ENCODE measurements around the gene RIN3.

The RIN3 gene

GRCh38 chr14:92601757-92602417, 88.3 kb downstream of the RIN3 start:
- DNase-seq, result no peak

DNA sequence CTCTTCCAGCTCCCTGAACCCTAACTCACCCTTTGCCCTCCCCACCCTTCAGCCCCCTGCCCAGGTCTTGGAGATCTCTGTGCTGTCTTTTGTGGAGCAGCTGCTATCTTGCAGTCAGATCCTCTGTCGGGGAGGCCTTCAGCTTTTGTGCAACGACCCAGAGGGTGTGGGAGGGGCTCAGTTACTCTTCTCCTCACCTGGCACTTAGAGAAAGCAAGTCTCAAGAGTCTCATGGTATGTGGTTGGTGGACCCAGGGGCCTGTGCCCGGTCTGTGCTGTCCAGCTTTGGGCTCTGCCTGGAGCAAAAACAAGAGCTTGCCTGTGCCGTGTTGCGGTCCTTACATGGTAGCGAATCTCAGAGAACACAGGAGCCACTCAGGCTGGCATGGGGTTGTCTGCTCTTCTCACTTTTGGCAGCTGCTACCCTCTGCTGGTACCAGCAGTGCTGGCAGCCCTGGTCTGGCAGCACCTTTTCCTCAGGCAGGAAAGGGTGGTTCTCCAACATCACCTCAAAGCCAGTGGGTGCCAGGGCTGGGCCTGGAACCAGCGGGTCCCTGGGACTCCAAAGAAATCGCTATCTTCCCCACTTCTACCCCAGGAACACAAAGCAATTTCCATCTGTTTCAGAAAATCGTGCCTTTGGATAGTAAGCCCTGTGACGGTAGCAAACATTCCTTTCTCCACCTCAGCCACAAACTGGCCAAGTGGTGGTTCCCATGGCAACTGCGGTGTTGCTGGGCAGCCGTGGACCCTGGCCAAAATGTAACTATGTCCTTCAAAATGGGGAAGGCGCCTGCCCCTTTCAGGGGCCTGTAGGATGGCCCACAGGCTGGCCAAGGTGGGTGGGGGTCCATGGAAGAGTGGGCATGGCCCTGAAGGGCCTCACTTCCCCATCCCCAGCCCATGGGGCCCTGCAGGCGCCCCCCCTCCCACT, 90.0 kb downstream of the RIN3 start:
- peak; percentile 82 for DNase-seq

DNA sequence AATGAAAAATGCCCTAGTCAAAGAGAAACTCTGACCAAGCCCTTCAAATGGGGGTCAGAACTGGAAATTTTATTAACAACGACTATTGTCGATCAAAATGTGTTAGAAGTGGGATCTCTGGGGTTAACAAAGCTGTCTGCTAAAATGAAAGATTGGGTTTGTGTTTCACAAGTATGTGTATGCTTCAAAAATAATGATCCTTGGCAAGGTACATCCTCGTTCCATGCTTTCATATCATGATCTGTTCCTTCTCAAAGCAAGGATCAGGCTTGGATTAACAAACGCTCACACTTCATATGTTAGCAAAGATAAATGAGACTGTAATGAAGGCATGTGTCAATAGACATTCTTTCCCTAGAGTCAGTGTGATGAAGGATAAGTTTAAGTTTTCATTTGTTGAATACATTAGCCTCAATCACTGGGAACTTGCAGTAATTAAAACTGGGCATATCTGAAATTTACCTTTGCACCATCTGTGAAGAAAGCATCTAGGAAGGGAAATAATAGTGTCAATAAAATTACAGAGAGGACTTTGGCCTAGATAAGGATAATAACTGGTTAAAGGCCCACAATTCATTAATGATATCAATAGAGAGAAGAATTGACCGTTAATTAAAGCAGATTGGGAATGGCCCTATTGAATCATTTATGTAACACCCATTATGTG, 91.8 kb downstream of the RIN3 start:
- no peak for DNase-seq

DNA sequence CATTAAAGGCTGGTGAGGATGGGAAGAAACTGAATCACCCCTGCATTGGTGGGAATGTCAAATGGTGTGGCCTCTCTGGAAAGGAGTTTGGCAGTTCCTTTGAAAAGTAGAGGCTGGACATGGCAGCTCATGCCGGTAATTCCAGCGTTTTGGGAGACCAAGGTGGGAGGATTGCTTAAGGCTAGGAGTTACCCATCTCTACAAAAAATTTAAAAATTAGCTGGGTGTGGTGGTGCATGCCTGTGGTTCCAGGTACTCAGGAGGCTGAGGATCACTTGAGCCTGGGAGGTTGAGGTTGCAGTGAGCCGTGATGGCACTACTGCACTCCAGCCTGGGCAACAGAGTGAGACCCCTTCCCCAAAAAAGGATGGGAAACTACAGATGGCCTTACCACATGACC, 93.7 kb downstream of the RIN3 start:
- no peak for DNase-seq

DNA sequence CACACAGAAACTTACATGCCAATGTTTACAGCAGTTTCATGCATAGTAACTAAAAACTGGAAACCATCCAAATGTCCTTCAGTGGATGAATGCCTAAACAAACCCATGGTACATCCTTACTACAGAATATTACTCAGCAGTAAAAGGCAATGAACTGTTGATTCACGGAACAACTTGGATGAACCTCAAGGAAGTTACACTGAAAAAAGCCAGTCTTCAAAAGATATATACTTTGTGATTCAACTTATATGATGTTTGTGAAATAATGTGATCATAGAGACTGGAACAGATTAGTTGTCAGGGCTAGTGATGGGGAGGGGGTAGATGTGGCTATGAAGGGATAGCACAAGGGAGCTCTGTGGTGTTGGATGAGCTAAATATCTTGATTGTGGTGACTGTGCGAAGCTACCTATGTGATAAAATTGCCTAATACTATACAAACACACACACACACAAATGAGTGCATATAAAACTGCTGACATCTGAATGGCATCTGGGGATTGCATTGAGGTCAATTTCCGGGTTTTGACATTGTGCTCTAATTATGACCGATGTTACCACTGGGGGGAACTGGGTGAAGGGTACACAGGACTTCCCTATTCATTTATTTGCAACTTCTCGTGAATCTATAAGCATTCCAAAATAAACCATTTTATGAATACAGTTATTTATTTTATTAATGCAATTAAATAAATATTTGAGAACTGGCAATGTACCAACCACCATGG, 94.3 kb downstream of the RIN3 start:
- DNase-seq, result no peak

DNA sequence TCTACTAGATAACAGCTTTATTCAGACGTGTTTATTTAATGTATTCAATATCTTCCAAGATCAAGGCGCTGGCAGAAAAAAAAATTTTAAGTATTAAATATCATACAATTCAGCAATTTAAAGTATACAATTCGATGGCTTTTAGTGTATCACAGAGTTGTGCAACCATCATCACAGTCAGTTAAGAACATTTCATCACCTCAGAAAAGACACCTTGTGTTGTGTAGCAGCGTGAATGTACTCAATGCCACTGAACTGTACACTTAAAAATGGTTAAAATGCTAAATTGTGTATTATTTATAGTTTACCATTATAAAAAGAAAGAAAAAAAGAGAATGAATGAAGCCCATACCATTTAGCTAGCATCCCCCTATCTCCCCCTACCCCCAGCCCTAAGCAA, 96.4 kb downstream of the RIN3 start:
- DNase-seq, result no peak

DNA sequence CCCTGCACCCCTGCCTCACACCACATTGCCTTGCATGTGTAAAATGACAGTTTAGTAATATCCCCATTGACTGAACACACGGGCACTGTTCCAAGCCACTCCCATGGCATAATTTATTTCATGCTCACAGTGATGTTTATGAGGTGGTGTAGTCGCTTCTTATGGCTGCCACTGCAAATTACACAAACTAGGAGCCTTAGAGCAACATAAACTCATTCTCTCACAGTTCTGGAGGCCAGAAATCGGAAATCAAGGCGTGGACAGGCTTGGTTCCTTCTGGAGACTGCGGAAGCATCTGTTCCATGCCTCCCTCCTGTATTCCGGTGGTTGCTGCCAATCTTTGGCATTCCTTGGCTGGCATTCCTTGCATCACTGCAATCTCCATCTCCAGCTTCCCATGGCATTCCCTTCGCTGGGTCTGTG, 97.3 kb downstream of the RIN3 start:
- DNase-seq, result no peak

- no peak for DNase-seq
Observed at GRCh38 chr14:92613008-92613658, 99.6 kb downstream of the RIN3 start.

DNA sequence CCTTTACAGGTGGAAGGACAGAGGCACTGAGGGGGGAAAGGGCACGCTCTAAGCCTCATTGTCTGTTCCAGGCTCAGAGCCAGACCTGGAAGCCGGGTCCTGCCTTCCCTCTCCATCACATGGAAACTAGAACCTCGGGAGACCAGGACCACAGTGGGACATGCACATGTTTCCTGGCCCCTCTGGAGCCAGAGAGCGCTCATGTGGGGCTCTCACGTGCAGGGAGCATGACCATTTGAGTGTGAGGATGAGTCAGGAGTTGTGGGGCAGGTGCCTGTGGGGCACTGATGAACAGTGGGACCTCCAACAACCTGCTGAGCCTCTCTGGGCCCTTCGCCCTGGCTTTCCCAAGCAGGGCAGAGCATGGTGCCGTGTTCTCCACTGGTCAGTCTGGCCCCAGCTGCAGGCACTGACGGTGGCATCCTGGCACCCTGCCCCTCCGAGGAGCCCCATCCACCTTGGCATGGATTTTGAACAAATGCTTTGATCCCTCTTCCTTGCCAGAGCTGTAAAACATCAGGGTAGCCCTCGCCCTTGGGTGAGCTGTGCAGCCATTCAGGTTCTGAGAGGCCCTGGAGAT, 100.2 kb downstream of the RIN3 start:
- no peak for DNase-seq

GRCh38 chr14:92615451-92615850, 101.9 kb downstream of the RIN3 start:
- DNase-seq, result no peak

- no peak for DNase-seq
Observed at GRCh38 chr14:92616178-92616577, 102.6 kb downstream of the RIN3 start.

DNA sequence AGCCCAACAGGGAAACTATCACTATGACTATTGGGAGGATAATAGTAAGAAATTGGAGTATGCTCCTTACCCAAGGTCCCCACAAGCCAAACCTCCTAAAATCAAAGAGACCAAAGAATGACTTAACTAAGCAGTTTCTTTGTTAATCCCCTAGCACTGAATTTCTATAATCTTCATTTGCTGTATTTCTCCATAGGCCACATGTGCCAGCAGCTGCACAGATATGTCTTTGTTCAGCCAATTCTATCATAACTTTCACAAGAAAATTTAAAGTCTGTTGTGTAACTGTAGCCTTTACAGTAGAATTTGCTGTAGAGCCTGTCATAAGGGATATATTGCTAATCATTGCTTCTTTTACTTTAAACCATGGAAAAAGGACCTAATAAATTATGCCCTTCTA, 104.0 kb downstream of the RIN3 start:
- DNase-seq, result no peak

DNA sequence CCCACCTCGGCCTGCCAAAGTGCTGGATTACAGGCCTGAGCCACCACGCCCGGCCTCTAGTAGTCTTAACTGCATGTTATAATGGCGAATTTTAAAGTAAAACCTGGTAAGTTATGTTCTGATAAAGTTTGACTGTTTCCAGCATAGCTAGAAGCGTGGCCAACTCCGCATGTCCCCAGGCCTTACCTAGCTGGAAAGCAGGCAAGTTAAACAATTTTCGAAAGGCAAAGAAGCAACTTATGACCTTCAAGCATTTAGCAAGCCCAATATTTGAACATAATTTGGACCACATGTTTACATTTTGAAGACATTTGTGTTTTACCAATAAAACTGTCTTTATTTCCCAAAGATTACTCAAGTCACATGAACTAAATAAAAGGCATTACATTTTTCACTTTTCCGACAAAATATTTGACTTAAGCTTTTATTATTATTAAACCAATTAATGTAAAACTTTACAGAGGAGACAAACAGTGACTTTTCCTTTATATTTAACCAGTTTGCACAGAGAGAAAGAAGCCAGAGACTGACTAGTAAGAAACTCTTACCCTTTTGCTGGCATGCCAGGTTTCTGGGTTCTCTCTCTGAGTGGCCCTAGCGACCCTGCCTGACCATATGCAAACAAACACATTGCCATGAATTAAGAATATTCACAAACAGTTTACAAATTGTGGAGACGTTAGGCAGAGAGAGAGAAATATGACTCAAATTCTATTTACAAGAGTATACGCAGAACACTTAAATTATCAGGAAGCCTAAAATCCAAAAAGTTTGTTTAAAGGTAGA, 106.3 kb downstream of the RIN3 start:
- no peak for DNase-seq

DNA sequence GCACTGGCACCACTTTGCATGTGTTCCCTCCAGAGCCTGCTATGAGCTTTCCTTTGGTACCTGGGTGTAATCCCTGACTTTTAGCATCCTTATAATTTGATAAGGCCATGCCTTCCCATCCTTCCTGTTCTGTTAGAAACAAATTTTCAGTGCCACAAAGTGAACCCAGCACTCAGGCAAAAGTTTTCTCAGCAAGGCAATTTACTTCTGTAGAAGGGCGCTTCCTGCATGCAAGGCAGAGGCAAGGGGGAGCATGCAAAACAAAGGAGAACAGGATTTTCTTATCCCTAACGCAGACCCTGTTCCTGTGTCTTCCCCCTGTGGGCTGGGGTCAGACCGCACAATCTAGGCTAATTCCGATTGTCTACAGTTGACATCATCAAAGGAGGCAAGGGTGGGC, 108.7 kb downstream of the RIN3 start:
- no peak for DNase-seq

DNA sequence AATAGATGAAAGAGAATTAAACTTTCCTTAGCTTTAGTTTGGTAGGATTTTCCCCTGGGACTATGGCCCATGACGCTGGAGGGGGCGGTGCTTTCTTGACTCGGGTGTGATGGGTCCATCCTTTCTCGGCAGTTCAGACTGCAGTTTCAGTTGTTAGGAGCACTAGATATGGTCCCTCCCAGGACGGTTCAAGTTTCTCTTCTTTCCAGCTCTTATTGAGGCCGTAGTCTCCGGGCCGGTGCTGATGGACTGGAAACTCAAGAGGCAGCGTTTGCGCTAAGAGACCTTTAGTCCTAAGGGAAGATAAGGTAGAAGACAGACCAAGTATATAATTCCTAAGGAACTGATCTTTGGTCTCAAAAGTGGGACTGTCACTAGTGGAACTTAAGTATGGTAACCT, 111.2 kb downstream of the RIN3 start:
- no peak for DNase-seq

- no peak for DNase-seq
Observed at GRCh38 chr14:92625213-92625612, 111.6 kb downstream of the RIN3 start.

GRCh38 chr14:92626041-92626440, 112.5 kb downstream of the RIN3 start:
- DNase-seq, result no peak

- no peak for DNase-seq
Observed at GRCh38 chr14:92627707-92628215, 114.2 kb downstream of the RIN3 start.

DNA sequence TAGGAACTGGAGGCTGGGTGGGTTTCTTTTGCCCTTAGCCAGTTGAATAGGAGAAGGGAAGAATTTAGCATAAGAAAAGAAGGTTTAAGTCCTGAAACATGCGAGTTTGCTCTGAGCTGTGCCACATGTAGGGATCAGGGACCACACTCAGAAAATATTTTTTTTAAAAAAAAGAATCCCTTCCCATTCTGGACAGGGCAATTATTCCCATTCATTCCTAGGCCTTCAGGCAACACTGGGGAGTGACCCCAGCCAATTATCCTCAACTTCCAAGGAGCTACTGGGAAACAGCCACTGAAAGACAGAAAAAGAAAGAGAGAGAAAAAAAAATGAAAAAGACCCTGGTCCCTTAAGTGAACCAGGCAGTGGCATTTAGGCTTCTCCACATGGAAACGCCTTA, 115.1 kb downstream of the RIN3 start:
- no peak for DNase-seq

DNA sequence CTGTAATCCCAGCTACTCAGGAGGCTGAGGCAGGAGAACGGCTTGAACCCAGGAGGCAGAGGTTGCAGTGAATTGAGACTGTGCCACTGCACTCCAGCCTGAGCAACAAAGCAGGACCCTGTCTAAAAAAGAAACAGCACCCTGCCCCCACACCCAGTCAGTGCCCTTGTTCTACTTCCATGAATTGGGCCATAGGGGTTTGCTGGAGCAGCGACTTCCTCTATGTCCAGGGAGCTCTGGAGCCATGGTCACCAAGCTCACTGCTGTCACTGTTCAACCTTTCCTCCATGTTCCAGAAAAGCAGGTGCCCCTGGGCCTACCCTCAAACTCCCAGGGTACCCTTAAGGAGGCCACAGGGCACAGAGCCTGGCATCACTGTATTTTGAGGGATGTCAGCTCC, 116.8 kb downstream of the RIN3 start:
- DNase-seq, result no peak

DNA sequence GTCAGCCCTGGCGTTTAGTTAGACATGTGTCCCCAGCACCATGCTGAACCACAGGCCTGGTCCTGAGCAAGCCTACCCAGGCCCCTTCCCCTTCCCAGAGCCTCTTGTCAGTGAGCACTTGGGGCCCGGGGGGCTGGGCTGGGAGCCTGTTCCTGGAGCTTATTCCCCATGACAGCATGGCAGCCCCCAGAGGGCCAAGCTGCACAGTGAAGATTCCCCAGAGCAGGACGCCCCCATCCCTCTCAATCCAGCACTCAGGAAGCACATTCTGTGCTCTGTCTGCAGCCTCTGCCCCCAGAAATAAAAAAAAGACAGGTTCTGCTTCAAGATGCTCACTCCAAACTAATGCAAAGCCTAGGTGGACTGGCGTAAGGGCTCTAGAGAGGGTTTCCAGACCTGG, 117.5 kb downstream of the RIN3 start:
- DNase-seq, result no peak

All from DMS79 (cell line).